Measurements from ENCODE around the gene RBM39.
"Not testable (repeated sequence)": the region's sequence is repeated elsewhere in the genome, so short reads cannot be mapped to it uniquely, and the experiment has no call there.

The RBM39 gene

GRCh38 chr20:35710039-35710438, 32.0 kb downstream of the RBM39 start:
- no peaks in the 10 kb centered on the region for H3K9me3 ChIP-seq (ENCODE audit: control insufficient read depth, insufficient read depth, low read length)
- H3K4me1 ChIP-seq (ENCODE audit: control insufficient read depth, insufficient read depth, low read length) = no peaks in the 10 kb centered on the region
- peaks cover 44% of the 10 kb centered on the region for H3K36me3 ChIP-seq (ENCODE audit: control insufficient read depth, insufficient read depth, low read length)
- H3K4me3 ChIP-seq (ENCODE audit: low read depth, low read length) = no peak overlapping the region
- H3K9ac ChIP-seq (ENCODE audit: low read depth, low read length) = no peak overlapping the region
- H3K27me3 ChIP-seq (ENCODE audit: control insufficient read depth, insufficient read depth, low read length) = no peaks in the 10 kb centered on the region

GRCh38 chr20:35709259-35709658, 32.8 kb downstream of the RBM39 start:
- Histone ChIP-seq H3K9me3 (ENCODE audit: control insufficient read depth, insufficient read depth, low read length) (no peaks in the 10 kb centered on the region), H3K9ac (ENCODE audit: low read depth, low read length) (no peak overlapping the region), H3K4me3 (ENCODE audit: low read depth, low read length) (no peak overlapping the region), H3K36me3 (ENCODE audit: control insufficient read depth, insufficient read depth, low read length) (peaks cover 44% of the 10 kb centered on the region), H3K27me3 (ENCODE audit: control insufficient read depth, insufficient read depth, low read length) (no peaks in the 10 kb centered on the region), H3K4me1 (ENCODE audit: control insufficient read depth, insufficient read depth, low read length) (no peaks in the 10 kb centered on the region)

GRCh38 chr20:35708502-35708901, 33.6 kb downstream of the RBM39 start:
- H3K27me3 ChIP-seq (ENCODE audit: control insufficient read depth, insufficient read depth, low read length) = no peaks in the 10 kb centered on the region
- no peaks in the 10 kb centered on the region for H3K4me1 ChIP-seq (ENCODE audit: control insufficient read depth, insufficient read depth, low read length)
- peaks cover 37% of the 10 kb centered on the region for H3K36me3 ChIP-seq (ENCODE audit: control insufficient read depth, insufficient read depth, low read length)
- H3K9ac ChIP-seq (ENCODE audit: low read depth, low read length) = no peak overlapping the region
- H3K4me3 ChIP-seq (ENCODE audit: low read depth, low read length) = no peak overlapping the region
- H3K9me3 ChIP-seq (ENCODE audit: control insufficient read depth, insufficient read depth, low read length) = no peaks in the 10 kb centered on the region

- H3K4me1 ChIP-seq (ENCODE audit: control insufficient read depth, insufficient read depth, low read length); H3K9me3 ChIP-seq (ENCODE audit: control insufficient read depth, insufficient read depth, low read length); H3K27me3 ChIP-seq (ENCODE audit: control insufficient read depth, insufficient read depth, low read length); H3K4me3 ChIP-seq (ENCODE audit: low read depth, low read length); H3K9ac ChIP-seq (ENCODE audit: low read depth, low read length): not testable (repeated sequence)
- peaks cover 29% of the 10 kb centered on the region for H3K36me3 ChIP-seq (ENCODE audit: control insufficient read depth, insufficient read depth, low read length)
Measured at GRCh38 chr20:35706591-35707529, 35.2 kb downstream of the RBM39 start.

GRCh38 chr20:35705894-35706293, 36.2 kb downstream of the RBM39 start:
- not testable (repeated sequence) for H3K4me1 ChIP-seq (ENCODE audit: control insufficient read depth, insufficient read depth, low read length); H3K4me3 ChIP-seq (ENCODE audit: low read depth, low read length); H3K27me3 ChIP-seq (ENCODE audit: control insufficient read depth, insufficient read depth, low read length); H3K9me3 ChIP-seq (ENCODE audit: control insufficient read depth, insufficient read depth, low read length); H3K9ac ChIP-seq (ENCODE audit: low read depth, low read length)
- peaks cover 26% of the 10 kb centered on the region for H3K36me3 ChIP-seq (ENCODE audit: control insufficient read depth, insufficient read depth, low read length)

- no peaks in the 10 kb centered on the region for H3K4me1 ChIP-seq (ENCODE audit: control insufficient read depth, insufficient read depth, low read length)
- H3K9ac ChIP-seq (ENCODE audit: low read depth, low read length) = no peak overlapping the region
- peaks cover 21% of the 10 kb centered on the region for H3K36me3 ChIP-seq (ENCODE audit: control insufficient read depth, insufficient read depth, low read length)
- no peaks in the 10 kb centered on the region for H3K9me3 ChIP-seq (ENCODE audit: control insufficient read depth, insufficient read depth, low read length)
- no peaks in the 10 kb centered on the region for H3K27me3 ChIP-seq (ENCODE audit: control insufficient read depth, insufficient read depth, low read length)
- no peak overlapping the region for H3K4me3 ChIP-seq (ENCODE audit: low read depth, low read length)
Measured at GRCh38 chr20:35704514-35705261, 37.4 kb downstream of the RBM39 start.

GRCh38 chr20:35702824-35703695, 39.0 kb downstream of the RBM39 start:
- peaks cover 17% of the 10 kb centered on the region for H3K36me3 ChIP-seq (ENCODE audit: control insufficient read depth, insufficient read depth, low read length)
- no peak overlapping the region for H3K4me3 ChIP-seq (ENCODE audit: low read depth, low read length)
- H3K9me3 ChIP-seq (ENCODE audit: control insufficient read depth, insufficient read depth, low read length) = no peaks in the 10 kb centered on the region
- no peaks in the 10 kb centered on the region for H3K27me3 ChIP-seq (ENCODE audit: control insufficient read depth, insufficient read depth, low read length)
- H3K9ac ChIP-seq (ENCODE audit: low read depth, low read length) = no peak overlapping the region
- H3K4me1 ChIP-seq (ENCODE audit: control insufficient read depth, insufficient read depth, low read length) = no peaks in the 10 kb centered on the region

- no peaks in the 10 kb centered on the region for H3K4me1 ChIP-seq (ENCODE audit: control insufficient read depth, insufficient read depth, low read length)
- H3K4me3 ChIP-seq (ENCODE audit: low read depth, low read length) = no peak overlapping the region
- no peaks in the 10 kb centered on the region for H3K9me3 ChIP-seq (ENCODE audit: control insufficient read depth, insufficient read depth, low read length)
- H3K9ac ChIP-seq (ENCODE audit: low read depth, low read length) = no peak overlapping the region
- H3K36me3 ChIP-seq (ENCODE audit: control insufficient read depth, insufficient read depth, low read length) = peaks cover 10% of the 10 kb centered on the region
- H3K27me3 ChIP-seq (ENCODE audit: control insufficient read depth, insufficient read depth, low read length) = no peaks in the 10 kb centered on the region
Measured at GRCh38 chr20:35702051-35702823, 39.8 kb downstream of the RBM39 start.

- Histone ChIP-seq H3K4me1 (ENCODE audit: control insufficient read depth, insufficient read depth, low read length) (no peaks in the 10 kb centered on the region), H3K4me3 (ENCODE audit: low read depth, low read length) (no peak overlapping the region), H3K36me3 (ENCODE audit: control insufficient read depth, insufficient read depth, low read length) (peaks cover 10% of the 10 kb centered on the region), H3K9me3 (ENCODE audit: control insufficient read depth, insufficient read depth, low read length) (no peaks in the 10 kb centered on the region), H3K27me3 (ENCODE audit: control insufficient read depth, insufficient read depth, low read length) (no peaks in the 10 kb centered on the region), H3K9ac (ENCODE audit: low read depth, low read length) (no peak overlapping the region)
Measured at GRCh38 chr20:35700625-35701148, 41.4 kb downstream of the RBM39 start.

- Histone ChIP-seq H3K4me3 (ENCODE audit: low read depth, low read length) (peak overlapping the region; percentile 97), H3K9me3 (ENCODE audit: control insufficient read depth, insufficient read depth, low read length) (no peaks in the 10 kb centered on the region), H3K36me3 (ENCODE audit: control insufficient read depth, insufficient read depth, low read length) (peaks cover 9% of the 10 kb centered on the region), H3K4me1 (ENCODE audit: control insufficient read depth, insufficient read depth, low read length) (no peaks in the 10 kb centered on the region), H3K27me3 (ENCODE audit: control insufficient read depth, insufficient read depth, low read length) (no peaks in the 10 kb centered on the region), H3K9ac (ENCODE audit: low read depth, low read length) (peak overlapping the region; percentile 98)
Measured at GRCh38 chr20:35699957-35700624, 42.0 kb downstream of the RBM39 start.
